HepG2 (cell line): Measurements from ENCODE around the gene C14orf119. TPM values are rescaled to one million over a fixed set of nuclear protein-coding genes. Genes with fewer than 3 reads are reported as not detected.

Experiments
- BCL6 ChIP-seq: IDR thresholded peaks from 2 replicates; pipeline ENCODE4 v1.6.1; 2016; ENCODE audit warnings: missing genetic modification reagents, missing compliant biosample characterization
- CREM ChIP-seq, 2 experiments: sonication (generic) in 1 of 2; formaldehyde crosslinking in 1 of 2; IDR thresholded peaks; 2 replicates each; pipeline versions ENCODE4 v1.4.0 to v1.6.1; 2016 to 2020; ENCODE audit warnings: antibody characterized with exemption in 1 of 2, mild to moderate bottlenecking in 1 of 2, missing genetic modification reagents in 1 of 2
- EED ChIP-seq: sonication (generic); formaldehyde crosslinking; IDR thresholded peaks from 2 replicates; pipeline ENCODE4 v1.5.0; 2020; ENCODE audit warnings: mild to moderate bottlenecking, missing genetic modification reagents
- ELK4 ChIP-seq: sonication (generic); formaldehyde crosslinking; IDR thresholded peaks from 2 replicates; pipeline ENCODE4 v1.9.0; 2021; ENCODE audit warnings: missing genetic modification reagents, borderline replicate concordance
- HOXA5 ChIP-seq: sonication (generic); formaldehyde crosslinking; IDR thresholded peaks from 2 replicates; pipeline ENCODE4 v1.4.0; 2020; ENCODE audit warnings: missing genetic modification reagents
- HOXD1 ChIP-seq: sonication (generic); formaldehyde crosslinking; IDR thresholded peaks from 2 replicates; pipeline ENCODE4 v1.5.0; 2020; ENCODE audit warnings: missing genetic modification reagents
- KAT8 ChIP-seq: IDR thresholded peaks from 2 replicates; pipeline ENCODE4 v1.6.1; 2016; ENCODE audit warnings: missing genetic modification reagents, missing compliant biosample characterization
- KDM5B ChIP-seq: sonication (generic); formaldehyde crosslinking; IDR thresholded peaks from 2 replicates; pipeline ENCODE4 v1.4.0; 2020; ENCODE audit warnings: missing genetic modification reagents, mild to moderate bottlenecking, borderline replicate concordance
- NR2F1 ChIP-seq, 2 experiments: fragments of 450-650 bp in 1 of 2; formaldehyde crosslinking in 1 of 2; IDR thresholded peaks; 2 replicates each; pipeline versions ENCODE4 v1.5.0 to v1.6.1; 2016 to 2020; ENCODE audit warnings: mild to moderate bottlenecking in 1 of 2, missing compliant biosample characterization in 1 of 2, missing genetic modification reagents in 1 of 2, moderate library complexity in 1 of 2
- PCBP1 ChIP-seq: fragments of 200-400 bp; formaldehyde crosslinking; IDR thresholded peaks from 2 replicates; pipeline ENCODE4 v1.6.1; 2017; ENCODE audit warnings: mild to moderate bottlenecking, low read depth, low read length, borderline replicate concordance
- PHF8 ChIP-seq: sonication (generic); formaldehyde crosslinking; IDR thresholded peaks from 2 replicates; pipeline ENCODE4 v1.5.0; 2020; ENCODE audit warnings: missing genetic modification reagents
- PRPF4 ChIP-seq: fragments of 200-400 bp; formaldehyde crosslinking; IDR thresholded peaks from 2 replicates; pipeline ENCODE4 v1.6.1; 2016; ENCODE audit warnings: low read length, low read depth; ENCODE audit not compliant: poor library complexity, severe bottlenecking
- REL ChIP-seq: sonication (generic); formaldehyde crosslinking; conservative IDR thresholded peaks from 2 replicates; pipeline ENCODE4 v1.8.0; 2022; ENCODE audit warnings: mild to moderate bottlenecking, missing genetic modification reagents, moderate library complexity
- TAF1 ChIP-seq: sonication (generic); formaldehyde crosslinking; IDR thresholded peaks from 2 replicates; pipeline ENCODE4 v1.4.0; 2020; ENCODE audit warnings: missing genetic modification reagents
- TERF1 ChIP-seq: sonication (generic); formaldehyde crosslinking; IDR thresholded peaks from 2 replicates; pipeline ENCODE4 v1.8.0; 2022; ENCODE audit warnings: mild to moderate bottlenecking, missing genetic modification reagents, moderate library complexity
- THAP7 ChIP-seq: sonication (generic); formaldehyde crosslinking; IDR thresholded peaks from 2 replicates; pipeline ENCODE4 v1.8.1; 2023; ENCODE audit warnings: mild to moderate bottlenecking, missing genetic modification reagents
- ZBTB38 ChIP-seq: sonication (generic); formaldehyde crosslinking; IDR thresholded peaks from 2 replicates; pipeline ENCODE4 v1.5.1; 2020; ENCODE audit warnings: mild to moderate bottlenecking, missing genetic modification reagents
- ZNF280B ChIP-seq: sonication (generic); formaldehyde crosslinking; IDR thresholded peaks from 2 replicates; pipeline ENCODE4 v1.5.0; 2020; ENCODE audit warnings: missing genetic modification reagents, mild to moderate bottlenecking, borderline replicate concordance
- ZNF484 ChIP-seq: sonication (generic); formaldehyde crosslinking; IDR thresholded peaks from 2 replicates; pipeline ENCODE4 v1.5.1; 2020; ENCODE audit warnings: mild to moderate bottlenecking, low read depth, missing genetic modification reagents, borderline replicate concordance
- ZNF564 ChIP-seq: sonication (generic); formaldehyde crosslinking; IDR thresholded peaks from 2 replicates; pipeline ENCODE4 v1.8.1; 2023; ENCODE audit warnings: mild to moderate bottlenecking, missing genetic modification reagents
- ZNF569 ChIP-seq: sonication (generic); formaldehyde crosslinking; IDR thresholded peaks from 2 replicates; pipeline ENCODE4 v1.5.0; 2020; ENCODE audit warnings: mild to moderate bottlenecking, missing genetic modification reagents, moderate library complexity, borderline replicate concordance
- ZNF572 ChIP-seq: sonication (generic); formaldehyde crosslinking; IDR thresholded peaks from 2 replicates; pipeline ENCODE4 v1.5.1; 2020; ENCODE audit warnings: mild to moderate bottlenecking, missing genetic modification reagents
- ZNF709 ChIP-seq: sonication (generic); formaldehyde crosslinking; IDR thresholded peaks from 2 replicates; pipeline ENCODE4 v1.5.0; 2020; ENCODE audit warnings: mild to moderate bottlenecking, missing genetic modification reagents
- ZNF766 ChIP-seq: sonication (generic); formaldehyde crosslinking; IDR thresholded peaks from 2 replicates; pipeline ENCODE4 v1.5.0; 2020; ENCODE audit warnings: missing genetic modification reagents, borderline replicate concordance
- ZNF782 ChIP-seq: sonication (generic); formaldehyde crosslinking; IDR thresholded peaks from 2 replicates; pipeline ENCODE4 v1.4.0; 2020; ENCODE audit warnings: missing genetic modification reagents, mild to moderate bottlenecking, borderline replicate concordance
- polyA plus RNA-seq, 8 experiments: library from polyadenylated mRNA; depleted of rRNA in 3 of 8; stranded (reverse) in 7 of 8; unstranded in 1 of 8; fragments of >200 nt; fragmentation: Illumina TruSeq in 4 of 8; extraction: Trizol in 4 of 8; gene quantifications; 2 replicates each; pipeline versions ENCODE4 v1.2.1 to v1.2.3, GENCODE V29; 2011 to 2016; ENCODE audit warnings: low read depth in 4 of 8, missing spikeins in 1 of 8, mixed read lengths in 1 of 8; ENCODE audit not compliant: insufficient read depth in 1 of 8
- total RNA-seq, 5 experiments: library from RNA; depleted of rRNA; stranded (reverse); fragments of >200 nt; fragmentation: Illumina TruSeq; extraction: Trizol; gene quantifications; 2 replicates each; pipeline ENCODE4 v1.2.3, GENCODE V29; 2016; ENCODE audit warnings: low read depth in 1 of 5

C14orf119 gene
- total and polyA plus RNA-seq, 2 of the 13 experiments (the other 11 are each of a cell fraction or from before 2014, with no cell fraction given) = 117 to 206 TPM

- TF ChIP-seq ZBTB38 = peak; percentile 84
- TF ChIP-seq ZNF782 (CRISPR knock-in tag) = no peak
- no peak for TF ChIP-seq PCBP1
- 0 out of 2 replicates have a peak, but pooled peaks have one; percentile 11 for TF ChIP-seq HOXD1 (CRISPR knock-in tag)
- TF ChIP-seq CREM (IDR thresholded peaks at IDR 0.05) = no peak
- no peak for TF ChIP-seq CREM (CRISPR knock-in tag; IDR thresholded peaks at IDR 0.05)
- TF ChIP-seq PRPF4 = peak; percentile 87
- no peak for TF ChIP-seq ZNF572
- 0 out of 2 replicates have a peak, but pooled peaks have one; percentile 28 for TF ChIP-seq KDM5B (CRISPR knock-in tag)
- no peak for TF ChIP-seq ZNF569 (CRISPR knock-in tag)
- TF ChIP-seq ELK4 (CRISPR knock-in tag) = no peak
- TF ChIP-seq ZNF484 (CRISPR knock-in tag) = no peak
- 0 out of 2 replicates have a peak, but pooled peaks have one; percentile 51 for TF ChIP-seq THAP7
- peak; percentile 82; the same call in 1 of the 2 replicates for TF ChIP-seq EED
- no peak for TF ChIP-seq ZNF564 (CRISPR knock-in tag)
- TF ChIP-seq ZNF766 = no peak
- TF ChIP-seq PHF8 (CRISPR knock-in tag) = no peak
- TF ChIP-seq TERF1 (CRISPR knock-in tag) = no peak
- TF ChIP-seq HOXA5 (CRISPR knock-in tag) = no peak
- TF ChIP-seq ZNF280B = peak; percentile 66; the same call in 1 of the 2 replicates
- TF ChIP-seq REL = no peak
- no peak for TF ChIP-seq KAT8
- TF ChIP-seq TAF1 (CRISPR knock-in tag) = no peak
- TF ChIP-seq ZNF709 = no peak
- TF ChIP-seq BCL6 (CRISPR knock-in tag) = no peak
- no peak for TF ChIP-seq NR2F1 (CRISPR knock-in tag; IDR thresholded peaks at IDR 0.05)
Measured at GRCh38 chr14:23058654-23059504, 36.4 kb upstream of the C14orf119 start (continued).
